Hepatocyte (in vitro differentiated cells): ENCODE data around the gene CKS1B. TPM values are rescaled to one million over a fixed set of nuclear protein-coding genes. Genes with fewer than 3 reads are reported as not detected.

ENCODE experiments used
- DNase-seq: peaks from one replicate; pipeline ENCODE4 v3.0.0-alpha.2; 2016; ENCODE audit warnings: low spot score
- H2AFZ ChIP-seq: fragments of 200-600 bp; sonication (generic); 2 replicates; pipeline ENCODE4 v1.6.0; 2016; ENCODE audit warnings: antibody characterized with exemption, mild to moderate bottlenecking
- H3K27ac ChIP-seq: fragments of 200-600 bp; sonication (generic); 2 replicates; pipeline ENCODE4 v1.5.1; 2016; ENCODE audit warnings: mild to moderate bottlenecking
- H3K27me3 ChIP-seq: fragments of 200-600 bp; sonication (generic); 2 replicates; pipeline ENCODE4 v1.6.1; 2016
- H3K36me3 ChIP-seq: fragments of 200-600 bp; sonication (generic); replicated peaks from 2 replicates; pipeline ENCODE4 v1.5.1; 2016; ENCODE audit warnings: low read depth; ENCODE audit not compliant: insufficient read depth
- H3K4me1 ChIP-seq: fragments of 200-600 bp; sonication (generic); 2 replicates; pipeline ENCODE4 v1.5.1; 2016; ENCODE audit warnings: mild to moderate bottlenecking, moderate library complexity; ENCODE audit not compliant: insufficient read depth
- H3K4me2 ChIP-seq: fragments of 200-600 bp; sonication (generic); 2 replicates; pipeline ENCODE4 v1.6.0; 2016
- H3K4me3 ChIP-seq: fragments of 200-600 bp; sonication (generic); 2 replicates; pipeline ENCODE4 v1.5.1; 2016; ENCODE audit warnings: mild to moderate bottlenecking
- H3K79me2 ChIP-seq: fragments of 200-600 bp; sonication (generic); 2 replicates; pipeline ENCODE4 v1.6.0; 2017; ENCODE audit warnings: mild to moderate bottlenecking
- H3K9me2 ChIP-seq: fragments of 200-600 bp; sonication (generic); replicated peaks from 2 replicates; pipeline ENCODE4 v1.6.0; 2017; ENCODE audit warnings: mild to moderate bottlenecking; ENCODE audit not compliant: insufficient read depth
- H3K9me3 ChIP-seq: fragments of 200-600 bp; sonication (generic); 2 replicates; pipeline ENCODE4 v1.5.1; 2016; ENCODE audit warnings: low read depth, mild to moderate bottlenecking
- H4K20me1 ChIP-seq: fragments of 200-600 bp; sonication (generic); 2 replicates; pipeline ENCODE4 v1.6.0; 2016; ENCODE audit warnings: mild to moderate bottlenecking; ENCODE audit not compliant: insufficient read depth, poor library complexity, severe bottlenecking
- CTCF ChIP-seq: fragments of 200-600 bp; sonication (generic); IDR thresholded peaks from 2 replicates; pipeline ENCODE4 v1.5.1; 2016; ENCODE audit warnings: antibody characterized with exemption, mild to moderate bottlenecking; ENCODE audit not compliant: poor library complexity
- EZH2 ChIP-seq: fragments of 200-600 bp; sonication (generic); IDR thresholded peaks from 2 replicates; pipeline ENCODE4 v1.6.1; 2016; ENCODE audit warnings: antibody characterized with exemption, mild to moderate bottlenecking, borderline replicate concordance
- EZH2phosphoT487 ChIP-seq: fragments of 200-600 bp; sonication (generic); IDR thresholded peaks from one replicate; pipeline ENCODE4 v1.6.1; 2018; ENCODE audit warnings: antibody characterized with exemption, mild to moderate bottlenecking, low read depth, moderate library complexity; ENCODE audit not compliant: unreplicated experiment, severe bottlenecking
- WGBS: methylation state at CpG from one replicate; pipeline ENCODE4 v1.1.6; 2016; ENCODE audit warnings: low lambda C conversion rate; ENCODE audit errors: missing lambda C conversion rate; 5-methylcytosine and 5-hydroxymethylcytosine counted together
- polyA plus RNA-seq: library from polyadenylated mRNA; unstranded; fragments of >200 nt; fragmentation: Nextera tagmentation; extraction: Ambion mirVana; gene quantifications from 2 replicates; pipeline ENCODE4 v1.2.1, GENCODE V29; 2016
- total RNA-seq: library from RNA; depleted of rRNA; stranded (reverse); fragments of >200 nt; gene quantifications from 2 replicates; pipeline ENCODE4 v1.2.3, GENCODE V29; 2014

Gene CKS1B
- total and polyA plus RNA-seq, 2 experiments from 2014 or later, result 40.4 to 91.3 TPM

- H3K36me3 ChIP-seq, result no peaks in the 10 kb centered on the region
- 84% methylated on average over 6 of the region's 16 CpGs for WGBS
- DNase-seq, result no peak
- peaks cover 86% of the 10 kb centered on the region for H3K79me2 ChIP-seq
- H3K4me3 ChIP-seq, result no peak overlapping the region
- H3K27me3 ChIP-seq, result no peaks in the 10 kb centered on the region
- H2AFZ ChIP-seq, result no peak overlapping the region
- peaks cover 37% of the 10 kb centered on the region for H3K4me1 ChIP-seq
- TF ChIP-seq EZH2phosphoT487 (no peak), EZH2 (no peak), CTCF (no peak)
- peak overlapping the region; percentile 65 for H3K4me2 ChIP-seq
- no peaks in the 10 kb centered on the region for H3K9me2 ChIP-seq
- peaks cover 18% of the 10 kb centered on the region for H4K20me1 ChIP-seq
- no peaks in the 10 kb centered on the region for H3K9me3 ChIP-seq
- peak overlapping the region; percentile 28 for H3K27ac ChIP-seq
Observed at GRCh38 chr1:155008015-155008941, 33.8 kb downstream of the CKS1B start.

GRCh38 chr1:155009221-155009711 lies 34.8 kb downstream of the CKS1B start:
- WGBS, result 95% methylated on average over 8 of the region's 12 CpGs
- H3K27ac ChIP-seq, result peak overlapping the region; percentile 28
- H3K27me3 ChIP-seq, result no peaks in the 10 kb centered on the region
- H3K4me1 ChIP-seq, result peaks cover 37% of the 10 kb centered on the region
- peak overlapping the region; percentile 65 for H3K4me2 ChIP-seq
- H3K9me3 ChIP-seq, result no peaks in the 10 kb centered on the region
- H3K9me2 ChIP-seq, result no peaks in the 10 kb centered on the region
- no peak for DNase-seq
- H3K4me3 ChIP-seq, result no peak overlapping the region
- H3K36me3 ChIP-seq, result no peaks in the 10 kb centered on the region
- H3K79me2 ChIP-seq, result peaks cover 78% of the 10 kb centered on the region
- peaks cover 15% of the 10 kb centered on the region for H4K20me1 ChIP-seq
- TF ChIP-seq EZH2, result no peak
- TF ChIP-seq EZH2phosphoT487, result no peak
- no peak for TF ChIP-seq CTCF
- H2AFZ ChIP-seq, result no peak overlapping the region

- Histone ChIP-seq H3K9me2 (no peaks in the 10 kb centered on the region), H3K4me2 (no peak overlapping the region), H2AFZ (no peak overlapping the region), H3K4me1 (peaks cover 37% of the 10 kb centered on the region), H3K36me3 (no peaks in the 10 kb centered on the region), H3K4me3 (no peak overlapping the region), H3K9me3 (no peaks in the 10 kb centered on the region), H3K27ac (no peak overlapping the region), H3K27me3 (no peaks in the 10 kb centered on the region), H3K79me2 (peaks cover 73% of the 10 kb centered on the region), H4K20me1 (peaks cover 11% of the 10 kb centered on the region)
- no peak for DNase-seq
- TF ChIP-seq CTCF (no peak), EZH2phosphoT487 (no peak), EZH2 (no peak)
- 99% methylated on average over 5 of the region's 5 CpGs for WGBS
Observed at GRCh38 chr1:155009742-155010141, 35.3 kb downstream of the CKS1B start.
